Endometrium (tissue), 2 donors: Measurements from ENCODE around the gene SCAP.
"Not testable (repeated sequence)": the region's sequence is repeated elsewhere in the genome, so short reads cannot be mapped to it uniquely, and the experiment has no call there.

Source experiments
- FAIRE-seq: peaks from 2 replicates; lab custom pipeline; 2012; peaks lifted over from hg19 to GRCh38; lab: Jason Lieb, UNC
- donor health status: control.
- donor health status: control.

Gene SCAP

DNA sequence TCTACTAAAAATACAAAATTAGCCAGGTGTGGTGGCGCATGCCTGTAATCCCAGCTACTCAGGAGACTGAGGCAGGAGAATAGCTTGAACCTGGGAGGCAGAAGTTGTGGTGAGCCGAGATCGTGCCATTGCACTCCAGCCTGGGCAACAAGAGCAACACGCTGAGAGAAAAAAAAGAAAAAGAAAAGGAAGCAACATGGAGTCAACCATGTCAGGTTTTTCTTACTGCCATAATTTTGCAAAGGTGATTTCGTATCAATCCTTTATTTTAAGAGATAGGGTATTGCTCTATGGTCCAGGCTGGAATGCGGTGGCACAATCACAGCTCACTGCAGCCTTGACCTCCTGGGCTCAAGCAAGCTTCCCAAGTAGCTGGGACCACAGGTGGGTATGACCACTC is 4.5 kb upstream of the SCAP start:
- FAIRE-seq, result not testable (repeated sequence)

DNA sequence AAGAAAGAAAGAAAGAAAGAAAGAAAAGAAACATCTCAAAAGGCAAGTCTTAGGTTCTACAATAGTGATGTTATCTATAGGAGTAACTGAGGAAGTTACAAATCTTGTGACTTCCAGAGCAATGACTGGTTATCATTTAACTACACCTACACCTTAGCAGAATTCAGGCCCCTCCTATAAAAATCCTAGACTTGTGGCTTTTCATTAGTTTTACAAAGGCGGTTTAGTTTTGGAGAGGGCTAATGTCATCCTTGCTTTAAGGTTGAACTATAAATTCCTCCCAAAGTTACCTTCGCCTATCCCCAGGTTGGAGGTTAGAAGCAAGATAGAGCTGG is 4.1 kb upstream of the SCAP start:
- FAIRE-seq, result no peak

DNA sequence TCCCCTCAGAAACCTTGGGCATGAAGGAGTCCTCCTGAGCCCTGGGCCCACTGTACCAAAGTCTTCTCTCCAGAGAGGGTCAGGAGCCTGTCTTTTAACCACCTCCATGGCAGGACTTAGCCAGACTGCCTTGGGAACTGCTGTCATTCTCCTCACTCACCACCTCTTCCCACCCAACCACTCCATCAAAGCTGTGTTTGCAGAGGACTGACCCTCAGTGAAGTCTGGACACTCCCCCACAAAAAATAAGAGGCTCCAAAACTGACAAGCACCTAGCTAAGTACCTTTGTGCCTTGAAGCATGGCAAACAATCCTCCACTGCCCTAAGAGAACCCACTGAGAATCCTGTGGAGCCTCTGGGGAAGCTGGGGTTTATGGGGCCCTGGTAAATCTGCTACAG is 2.3 kb upstream of the SCAP start:
- no peak for FAIRE-seq

DNA sequence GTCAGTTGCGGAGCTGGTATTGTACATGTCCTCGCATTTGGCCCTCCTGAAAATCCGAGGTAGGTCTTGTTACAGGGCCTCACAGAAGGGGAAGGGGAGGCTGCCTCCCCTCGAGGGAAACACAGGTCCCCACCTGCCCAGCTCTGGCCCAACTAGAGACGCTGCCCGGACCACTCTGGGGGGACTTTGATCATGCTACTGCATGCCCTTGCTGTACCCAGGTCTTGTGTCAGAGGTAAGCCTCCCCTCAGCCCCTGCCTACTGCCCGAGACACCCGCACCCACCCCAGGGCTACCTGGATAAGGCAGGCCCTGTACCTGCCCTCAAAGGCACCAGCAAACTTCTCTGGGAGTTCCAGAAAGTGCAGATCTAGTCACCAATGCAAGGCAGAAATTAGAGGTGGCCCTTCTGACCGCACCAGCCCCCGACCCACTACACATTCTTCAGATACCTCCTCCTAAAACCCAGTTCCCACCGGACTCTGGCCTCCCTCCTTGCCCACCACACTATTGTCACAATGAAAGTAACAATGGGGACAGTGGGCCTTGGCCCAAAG is 981 bp upstream of the SCAP start:
- no peak for FAIRE-seq

DNA sequence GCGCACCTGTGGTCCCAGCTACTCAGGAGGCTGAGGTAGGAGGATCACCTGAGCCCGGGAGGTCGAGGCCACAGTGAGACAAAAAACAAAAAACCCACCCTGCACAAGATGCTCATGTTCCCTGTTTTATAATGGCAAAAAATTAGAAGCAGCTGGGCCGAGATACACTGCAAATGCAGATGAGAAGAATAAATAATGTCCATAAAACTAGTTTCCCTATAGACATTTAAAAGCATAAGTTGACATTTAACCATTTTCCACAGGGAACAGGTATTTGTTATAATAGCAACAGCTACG is 537 bp upstream of the SCAP start:
- FAIRE-seq, result no peak

DNA sequence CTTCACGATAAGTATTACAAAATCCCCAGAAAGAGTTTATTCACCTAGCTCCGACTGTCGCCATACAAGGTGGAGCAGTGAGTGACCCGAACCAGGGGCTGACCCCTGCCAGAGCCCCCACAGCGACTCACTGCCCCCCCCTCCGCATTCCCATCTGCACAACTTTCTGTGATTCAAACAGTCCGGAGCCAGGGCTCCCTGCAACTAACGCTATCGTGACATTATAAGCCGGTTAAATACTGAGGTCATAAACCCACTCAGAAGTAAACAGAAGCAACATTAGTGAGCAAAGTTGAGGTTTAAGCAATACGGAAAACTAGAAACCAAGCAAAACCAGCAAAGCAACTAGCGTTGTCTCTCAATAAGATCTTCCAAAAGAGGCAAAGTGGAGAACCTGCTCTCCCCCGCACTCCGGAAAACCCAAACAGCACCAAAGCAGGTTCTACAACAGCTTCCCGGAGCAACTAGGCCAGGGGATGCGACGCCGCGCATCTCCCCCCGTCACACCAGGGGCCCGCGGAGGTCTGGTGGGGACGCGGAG is 642 bp downstream of the SCAP start:
- no peak for FAIRE-seq

DNA sequence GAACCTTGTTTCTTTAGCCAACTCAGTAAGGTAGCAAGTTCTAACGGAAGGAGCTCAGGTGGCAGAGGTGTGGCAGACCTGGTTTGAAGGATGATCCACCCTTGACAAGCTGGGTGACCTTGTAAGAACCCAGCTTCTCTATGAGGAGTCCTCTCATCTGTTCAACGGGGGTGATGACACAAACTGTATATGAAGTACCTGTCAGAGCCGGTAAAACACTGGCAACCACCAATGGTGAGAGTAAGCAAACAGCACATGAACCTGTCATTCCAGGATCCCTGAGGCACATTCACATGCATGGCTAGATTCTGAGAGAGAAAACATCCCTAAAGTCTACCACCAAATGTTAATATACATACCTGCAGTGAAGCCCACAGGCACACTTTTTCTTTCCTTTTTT is 2.4 kb downstream of the SCAP start:
- FAIRE-seq, result no peak

DNA sequence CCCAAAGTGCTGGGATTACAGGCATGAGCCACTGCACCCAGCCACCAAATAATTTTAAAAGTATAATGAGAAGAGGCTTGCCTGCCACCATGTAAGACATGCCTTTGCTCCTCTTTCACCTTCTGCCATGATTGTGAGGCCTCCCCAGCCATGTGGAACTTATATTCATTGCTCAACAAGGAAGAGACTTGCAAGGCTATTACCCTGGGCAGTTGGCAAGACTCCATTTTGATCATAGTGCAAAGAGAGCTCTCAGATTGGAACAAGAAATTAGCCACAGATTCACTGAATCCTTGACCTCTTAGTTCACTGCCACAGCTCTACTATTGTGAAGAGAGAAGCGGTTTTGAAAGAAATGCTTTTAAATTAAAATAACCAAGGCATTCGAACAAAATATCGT is 6.1 kb downstream of the SCAP start:
- FAIRE-seq, result no peak

DNA sequence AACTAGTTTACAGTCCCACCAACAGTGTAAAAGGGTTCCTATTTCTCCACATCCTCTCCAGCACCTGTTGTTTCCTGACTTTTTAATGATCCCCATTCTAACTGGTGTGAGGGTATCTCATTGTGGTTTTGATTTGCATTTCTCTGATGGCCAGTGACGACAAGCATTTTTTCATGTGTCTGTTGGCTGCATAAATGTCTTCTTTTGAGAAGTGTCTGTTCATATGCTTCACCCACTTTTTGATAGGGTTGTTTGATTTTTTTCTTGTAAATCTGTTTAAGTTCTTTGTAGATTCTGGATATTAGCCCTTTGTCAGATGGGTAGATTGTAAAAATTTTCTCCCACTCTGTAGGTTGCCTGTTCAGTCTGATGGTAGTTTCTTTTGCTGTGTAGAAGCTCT is 7.4 kb downstream of the SCAP start:
- not testable (repeated sequence) for FAIRE-seq

DNA sequence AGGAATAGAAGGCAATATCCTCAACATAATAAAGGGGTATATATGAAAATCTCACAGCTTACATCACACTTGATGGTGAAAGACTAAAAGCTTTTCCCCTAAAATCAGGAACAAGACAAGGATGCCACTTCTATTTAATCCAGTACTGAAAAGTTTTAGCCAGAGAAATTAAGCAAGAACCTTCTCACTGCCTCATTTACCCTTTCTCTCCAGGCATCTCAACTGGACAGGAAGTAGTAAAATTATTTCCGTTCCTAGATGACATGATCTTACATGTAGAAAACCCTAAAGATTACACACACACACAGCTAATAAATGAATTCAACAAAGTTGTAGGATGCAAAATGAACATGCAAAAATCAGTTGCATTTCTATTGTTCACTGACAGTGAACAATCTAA is 11.2 kb downstream of the SCAP start:
- FAIRE-seq, result no peak

DNA sequence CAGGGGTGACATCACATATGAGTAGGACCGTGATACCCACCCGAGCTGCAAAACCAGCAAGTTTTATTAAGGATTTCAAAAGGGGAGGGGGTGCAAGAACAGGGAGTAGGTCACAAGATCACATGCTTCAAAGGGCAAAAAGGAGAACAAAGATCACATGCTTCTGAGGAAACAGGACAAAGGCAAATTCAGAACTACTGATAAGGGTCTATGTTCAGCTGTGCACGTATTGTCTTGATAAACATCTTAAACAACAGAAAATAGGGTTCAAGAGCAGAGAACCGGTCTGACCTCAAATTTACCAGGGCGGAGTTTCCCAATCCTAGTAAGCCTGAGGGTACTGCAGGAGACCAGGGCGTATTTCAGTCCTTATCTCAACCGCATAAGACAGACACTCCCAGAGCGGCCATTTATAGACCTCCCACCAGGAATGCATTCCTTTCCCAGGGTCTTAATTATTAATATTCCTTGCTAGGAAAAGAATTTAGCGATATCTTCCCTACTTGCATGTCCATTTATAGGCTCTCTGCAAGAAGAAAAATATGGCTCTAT is 16.1 kb downstream of the SCAP start:
- FAIRE-seq, result not testable (repeated sequence)

DNA sequence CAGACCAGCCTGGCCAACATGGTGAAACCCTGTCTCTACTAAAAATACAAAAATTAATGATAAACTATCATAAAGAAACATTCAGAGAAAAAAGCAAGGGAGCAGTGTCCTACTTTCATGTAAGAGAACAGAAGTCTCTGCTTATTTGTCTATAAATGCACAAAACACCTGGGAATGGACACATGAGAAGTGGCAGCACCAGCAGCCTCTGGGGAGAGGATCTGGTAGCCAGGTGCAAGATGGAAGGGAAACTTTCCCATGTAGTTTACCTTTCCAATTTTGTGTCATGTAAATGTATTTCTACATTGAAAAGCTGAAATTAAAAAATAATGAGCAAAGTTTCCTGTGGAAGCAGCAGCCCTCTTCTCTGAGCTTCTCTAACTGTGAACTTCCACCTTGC is 18.8 kb downstream of the SCAP start:
- FAIRE-seq, result no peak

DNA sequence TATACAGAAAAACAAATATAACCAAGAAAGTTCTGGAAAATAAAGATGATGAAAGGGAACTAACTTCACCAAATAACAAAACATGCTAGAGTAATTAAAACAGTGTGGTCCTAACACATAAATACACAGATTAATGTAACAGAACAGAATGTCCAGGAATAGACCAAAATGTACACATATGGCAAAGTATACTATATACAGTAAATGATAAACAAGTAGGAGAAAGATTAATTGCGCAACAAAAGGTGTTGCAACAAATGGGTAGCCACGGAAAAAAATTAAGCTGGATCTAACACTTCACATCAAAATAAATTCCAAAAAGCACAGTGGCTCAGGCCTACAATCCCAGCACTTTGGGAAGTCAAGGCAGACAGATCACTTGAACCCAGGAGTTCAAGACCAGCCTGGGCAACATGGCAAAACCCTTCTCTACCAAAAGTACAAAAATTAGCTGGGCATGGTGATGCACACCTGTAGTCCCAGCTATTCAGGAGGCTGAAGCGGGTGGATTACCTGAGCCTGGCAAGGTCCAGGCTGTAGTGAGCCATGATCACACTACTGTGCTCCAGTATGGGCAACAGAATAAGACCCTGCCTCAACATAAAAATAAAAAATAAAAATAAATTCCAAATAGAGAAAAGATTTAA is 19.8 kb downstream of the SCAP start:
- no peak for FAIRE-seq

DNA sequence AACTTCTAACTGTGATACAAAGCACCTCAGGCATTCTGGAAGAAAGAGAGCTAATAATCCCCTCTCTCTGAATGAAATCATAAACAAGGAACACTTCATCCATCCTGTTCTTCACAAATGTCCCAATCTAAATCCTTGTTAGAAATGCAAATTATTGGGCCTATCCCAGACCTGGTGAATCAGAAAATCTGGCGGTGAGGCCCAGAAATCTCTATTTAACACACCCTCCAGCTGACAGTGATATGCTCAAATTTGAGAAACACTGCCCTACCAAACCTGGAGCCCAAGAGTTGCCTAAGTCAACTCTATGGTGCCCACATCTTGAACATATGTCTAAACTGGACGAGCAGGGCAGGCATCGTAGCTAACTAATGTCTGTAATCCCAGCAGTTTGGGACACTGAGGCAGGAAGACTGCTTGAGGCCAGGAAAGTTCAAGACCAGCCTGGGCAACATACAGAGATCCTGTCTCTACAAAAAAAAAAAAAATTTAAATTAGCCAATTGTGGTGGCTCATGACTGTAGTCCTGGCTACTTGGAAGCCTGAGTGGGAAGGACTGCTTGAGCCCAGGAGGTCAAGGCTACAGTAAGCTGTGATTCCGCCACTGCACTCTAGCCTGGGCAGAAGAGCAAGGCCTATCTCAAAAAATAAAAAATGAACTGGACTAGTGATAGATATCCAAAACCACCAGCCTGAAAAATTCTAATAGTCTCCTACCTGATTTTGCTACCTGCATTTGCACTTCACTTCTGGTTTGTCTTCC is 23.1 kb downstream of the SCAP start:
- FAIRE-seq, result no peak

DNA sequence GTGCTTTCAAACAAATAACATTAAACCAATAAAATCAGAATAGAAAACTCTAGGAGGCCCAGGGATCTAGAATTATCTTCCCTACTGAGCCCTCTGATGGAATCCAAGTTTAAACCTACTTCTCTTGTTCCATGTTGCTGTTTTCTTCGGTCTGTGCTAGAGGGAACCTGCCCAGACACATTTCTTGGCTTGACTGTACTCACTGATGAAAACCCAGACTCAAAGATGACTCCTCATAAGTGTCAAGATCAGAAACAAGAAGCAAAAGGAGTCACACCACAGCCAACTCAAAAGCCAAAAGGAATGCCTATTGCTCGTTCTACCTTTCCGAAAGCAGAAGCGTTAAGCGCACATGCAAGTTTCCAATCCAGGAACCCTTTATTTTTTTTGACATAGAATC is 31.6 kb downstream of the SCAP start:
- no peak for FAIRE-seq

DNA sequence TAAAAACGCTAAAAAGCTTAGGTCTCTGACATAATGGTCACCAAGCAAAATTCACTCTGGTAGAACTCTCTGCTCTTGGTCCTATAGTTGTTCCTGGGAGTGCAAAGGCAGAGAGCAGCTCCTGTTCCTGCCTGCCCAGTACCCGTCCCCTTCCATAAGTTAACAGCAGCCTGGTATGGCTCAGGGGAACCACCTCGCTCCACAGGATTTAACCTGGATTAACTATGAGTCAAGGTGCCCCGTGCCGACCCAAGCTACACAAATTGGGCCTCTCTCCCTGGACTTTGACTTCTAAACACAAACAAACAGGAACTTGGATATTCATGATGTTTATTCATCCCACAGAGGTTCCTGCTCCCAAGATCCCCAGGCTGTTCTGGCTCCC is 32.1 kb downstream of the SCAP start:
- no peak for FAIRE-seq

DNA sequence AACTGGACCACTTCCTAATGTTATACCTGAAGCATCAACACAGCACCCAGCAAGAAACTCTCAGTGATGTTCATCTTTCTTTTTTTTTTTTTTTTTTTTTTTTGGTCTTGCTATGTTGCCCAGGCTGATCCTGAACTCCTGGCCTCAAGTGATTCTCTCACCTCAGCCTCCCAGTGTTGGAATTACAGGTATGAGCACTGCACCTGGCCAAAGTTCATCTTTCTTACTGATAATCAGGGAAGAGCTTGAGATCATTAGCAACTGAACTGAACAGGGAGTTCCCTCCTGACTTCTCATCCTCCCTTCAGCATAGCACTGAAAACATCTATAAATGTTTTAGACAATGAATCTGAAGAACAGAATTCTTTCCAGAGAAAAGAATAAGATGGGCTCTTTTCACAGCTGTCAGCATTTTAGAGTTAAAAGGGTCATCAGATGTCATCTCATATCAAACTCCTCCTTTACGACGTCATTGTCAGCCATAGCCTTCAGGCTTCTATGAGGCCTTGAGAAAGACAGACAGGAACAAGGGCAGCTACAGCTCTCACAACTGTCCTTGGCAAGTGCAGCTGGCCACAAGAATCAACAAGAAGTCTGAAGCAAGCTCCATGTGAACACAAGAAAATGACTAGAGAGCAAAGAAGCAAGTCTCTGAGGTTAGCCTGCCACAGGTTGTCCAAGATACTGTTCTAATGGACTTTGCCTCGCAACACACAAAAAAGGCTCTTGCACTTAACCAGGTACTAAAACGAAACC is 33.8 kb downstream of the SCAP start:
- FAIRE-seq, result no peak

DNA sequence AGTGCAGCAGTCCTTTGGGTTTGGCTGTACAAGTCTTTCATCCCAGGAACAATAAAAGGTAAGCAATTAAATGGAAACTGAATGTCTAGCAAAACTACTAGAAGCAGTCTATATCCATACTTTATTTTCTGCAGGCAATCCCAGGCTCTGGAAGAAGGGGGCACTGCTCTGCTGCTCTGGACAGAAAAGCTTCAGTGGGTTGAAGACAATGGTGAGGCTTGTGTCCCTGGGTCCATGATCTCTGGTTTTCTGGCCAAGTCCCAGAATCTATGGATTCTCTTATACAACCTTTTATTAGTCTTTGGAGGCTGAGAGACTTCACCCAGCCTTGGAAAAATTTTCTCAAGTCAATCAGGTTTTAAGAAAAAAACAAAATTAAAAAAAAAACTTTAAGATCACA is 35.6 kb downstream of the SCAP start:
- FAIRE-seq, result no peak

DNA sequence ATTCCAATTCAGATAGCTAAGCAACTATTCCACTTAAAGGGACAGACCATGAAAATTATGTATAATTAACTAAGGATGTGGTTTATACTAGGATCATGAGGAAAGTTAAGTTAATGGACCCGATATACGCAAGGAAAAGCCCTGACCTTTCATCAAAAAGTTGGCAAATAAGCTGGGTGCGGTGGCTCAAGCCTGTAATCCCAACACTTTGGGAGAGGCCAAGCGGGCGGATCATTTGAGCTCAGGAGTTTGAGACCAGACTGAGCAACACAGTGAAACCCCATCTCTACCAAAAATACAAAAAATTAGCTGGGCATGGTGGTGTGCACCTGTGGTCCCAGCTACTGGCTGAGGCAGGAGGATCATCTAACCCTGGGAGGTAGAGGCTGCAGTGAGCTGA is 39.6 kb downstream of the SCAP start:
- FAIRE-seq, result no peak

DNA sequence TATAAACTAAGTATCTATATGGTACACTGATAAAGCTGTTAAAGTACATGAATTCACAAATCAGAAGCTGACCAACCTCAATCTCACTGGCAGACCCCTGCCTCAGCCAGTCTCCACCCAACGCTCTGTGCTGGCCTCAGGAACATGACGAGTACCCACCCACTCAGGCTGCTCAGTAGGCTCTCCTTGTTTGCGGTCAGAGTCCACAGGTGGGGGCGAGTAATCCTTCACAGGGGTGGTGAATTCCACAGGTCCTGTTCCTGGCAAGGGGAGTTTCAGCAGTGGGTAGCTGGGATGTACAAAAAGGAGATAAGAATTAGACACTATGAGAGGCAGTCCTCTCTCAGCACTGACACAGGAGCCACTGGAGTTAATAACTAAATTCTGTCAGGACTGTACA is 40.9 kb downstream of the SCAP start:
- no peak for FAIRE-seq

DNA sequence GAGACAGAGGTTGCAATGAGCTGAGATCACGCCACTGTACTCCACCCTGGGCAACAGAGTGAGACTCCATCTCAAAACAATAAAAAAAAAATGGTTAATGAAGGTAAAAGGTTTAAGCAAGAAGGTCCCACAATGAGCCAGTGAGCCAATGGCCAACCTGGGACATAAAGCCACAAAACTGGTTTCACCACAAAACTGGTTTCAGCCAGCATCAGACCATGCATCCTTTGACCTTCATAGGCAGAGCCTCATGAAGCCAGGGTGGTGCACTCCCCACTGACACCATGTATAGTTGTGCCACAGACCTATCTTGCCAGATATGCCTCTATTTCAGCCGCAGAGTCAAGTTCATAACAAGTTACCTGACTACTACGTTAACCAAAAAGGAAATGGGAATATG is 41.9 kb downstream of the SCAP start:
- no peak for FAIRE-seq

DNA sequence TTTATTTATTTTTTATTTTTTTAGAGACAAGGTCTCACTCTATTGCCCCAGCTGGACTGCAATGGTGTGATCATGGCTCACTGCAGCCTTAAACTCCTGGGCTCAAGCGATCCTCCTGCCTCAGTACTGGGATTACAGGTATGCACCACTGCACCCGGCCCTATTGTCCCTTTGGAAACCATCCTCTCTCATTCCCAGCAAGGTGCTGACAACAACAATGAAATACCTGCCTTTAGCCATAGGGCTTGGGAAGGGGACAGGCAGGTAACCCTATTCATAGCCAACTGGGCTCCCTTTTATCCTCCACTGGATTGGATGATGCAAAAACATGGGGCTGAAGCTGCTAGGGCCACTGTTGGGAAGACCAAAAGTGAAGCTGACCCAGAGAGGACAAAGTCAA is 43.1 kb downstream of the SCAP start:
- FAIRE-seq, result no peak

DNA sequence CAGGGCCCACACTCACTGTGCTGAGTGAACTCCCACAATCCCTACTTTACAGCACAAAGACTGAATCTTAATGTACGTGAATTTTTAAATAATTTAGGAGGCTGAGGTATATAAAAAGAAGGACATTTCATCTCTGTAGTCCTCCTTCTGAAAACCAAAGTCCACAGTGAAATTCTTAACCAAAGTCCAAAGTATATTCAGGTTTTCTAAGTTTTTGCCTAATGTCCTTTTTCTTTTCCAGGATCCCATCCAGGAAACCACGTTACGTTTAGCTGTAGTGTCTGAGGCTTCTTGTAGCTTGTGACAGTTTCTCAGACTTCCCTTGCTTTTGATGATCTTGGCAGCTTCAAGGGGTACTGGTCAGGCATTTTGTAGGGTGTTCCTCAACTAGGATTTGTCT is 44.5 kb downstream of the SCAP start:
- no peak for FAIRE-seq
